AG08395 (cell line): Measurements from ENCODE around the gene CCL20.
"Not testable (repeated sequence)": the region's sequence is repeated elsewhere in the genome, so short reads cannot be mapped to it uniquely, and the experiment has no call there.

Source experiments
- DNase-seq: peaks from one replicate; pipeline ENCODE4 v3.0.0; 2012; ENCODE audit warnings: mixed read lengths, low spot score

Gene CCL20, protein sequence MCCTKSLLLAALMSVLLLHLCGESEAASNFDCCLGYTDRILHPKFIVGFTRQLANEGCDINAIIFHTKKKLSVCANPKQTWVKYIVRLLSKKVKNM

DNA sequence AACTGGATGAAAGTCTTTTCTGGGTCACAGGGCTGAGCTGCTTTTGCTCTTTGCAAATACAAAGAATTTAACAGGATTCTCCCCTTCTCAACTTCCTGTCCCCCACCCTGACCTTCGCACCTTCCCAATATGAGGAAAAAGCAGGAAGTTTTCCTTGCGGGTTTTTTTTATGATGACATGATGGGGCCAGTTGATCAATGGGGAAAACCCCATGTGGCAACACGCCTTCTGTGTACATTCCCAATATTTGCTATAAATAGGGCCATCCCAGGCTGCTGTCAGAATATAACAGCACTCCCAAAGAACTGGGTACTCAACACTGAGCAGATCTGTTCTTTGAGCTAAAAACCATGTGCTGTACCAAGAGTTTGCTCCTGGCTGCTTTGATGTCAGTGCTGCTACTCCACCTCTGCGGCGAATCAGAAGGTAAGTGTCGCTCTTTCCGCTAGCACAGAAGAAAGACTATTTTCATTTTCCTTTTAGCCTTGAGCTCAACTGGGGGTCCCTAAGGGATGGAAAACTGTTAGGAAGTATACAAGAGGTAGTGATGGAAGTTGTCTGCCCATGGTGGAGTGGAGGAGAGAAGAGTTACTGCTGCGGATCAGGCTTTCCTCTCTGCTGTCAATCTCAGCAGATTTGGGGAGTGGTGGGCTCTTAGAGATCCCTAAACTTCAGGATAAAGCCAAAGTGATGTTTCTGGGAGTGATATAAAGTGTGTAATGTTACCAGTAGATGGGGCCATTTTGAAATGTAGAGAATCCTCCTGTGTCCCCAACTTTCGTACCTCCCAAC lies at the start of gene CCL20:
Gene CCL20 (plus strand): TSS at position 281 of the 792 bp plus-strand sequence. CDS start 70 bp downstream, at position 351.
- DNase-seq = no peak

DNA sequence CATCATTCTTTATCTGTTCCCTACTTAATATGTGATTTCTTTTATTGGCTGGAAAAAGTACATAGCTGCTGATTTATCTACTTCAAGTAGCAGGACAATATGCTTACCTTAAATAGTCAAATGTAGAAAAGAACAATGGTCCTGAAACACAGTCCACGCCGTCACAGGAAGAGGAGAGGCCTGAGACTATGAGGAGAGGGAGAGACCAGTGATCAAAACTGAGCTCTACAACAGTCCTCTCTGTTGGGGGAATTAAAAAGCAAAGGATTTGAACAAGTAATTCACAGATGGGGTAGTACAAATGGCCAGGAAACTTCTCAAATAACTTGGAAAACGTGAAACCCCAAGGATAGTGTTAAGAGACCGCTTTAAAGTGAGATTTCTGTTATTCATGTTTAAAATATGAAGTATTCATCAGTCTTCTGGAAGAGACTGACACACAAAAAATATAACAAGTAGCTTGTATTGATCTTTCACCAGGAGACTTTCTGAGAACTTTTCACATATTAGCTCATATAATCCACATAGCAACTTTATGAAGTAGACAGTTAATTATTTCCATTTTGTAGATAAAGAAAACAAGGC lies 47.8 kb upstream of the CCL20 start:
- no peak for DNase-seq

DNA sequence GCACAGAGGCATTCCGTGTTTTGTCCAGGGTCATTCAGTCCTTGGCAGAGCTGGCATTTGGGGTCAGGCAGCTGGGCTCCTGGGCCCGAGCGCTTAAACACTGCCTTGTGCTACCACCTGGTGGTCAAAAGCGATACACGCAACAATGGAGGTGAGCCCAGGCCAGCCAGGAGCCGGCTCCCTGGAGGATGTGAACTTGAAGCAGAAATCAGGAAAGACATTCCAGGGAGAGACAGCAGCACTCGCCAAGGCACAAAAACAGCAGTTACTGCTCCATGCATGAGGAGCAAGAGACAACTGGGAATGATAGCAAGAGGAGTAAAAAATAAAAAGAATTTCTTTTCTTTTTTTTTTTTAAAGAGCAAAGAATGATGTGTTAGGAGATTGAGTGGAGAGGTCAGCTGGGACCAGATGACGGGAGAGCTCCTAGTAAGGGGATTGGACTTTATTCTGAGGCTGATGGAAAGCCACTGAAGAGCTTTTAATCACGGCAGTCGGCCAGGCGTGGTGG lies 47.2 kb upstream of the CCL20 start:
- peak; percentile 84 for DNase-seq

DNA sequence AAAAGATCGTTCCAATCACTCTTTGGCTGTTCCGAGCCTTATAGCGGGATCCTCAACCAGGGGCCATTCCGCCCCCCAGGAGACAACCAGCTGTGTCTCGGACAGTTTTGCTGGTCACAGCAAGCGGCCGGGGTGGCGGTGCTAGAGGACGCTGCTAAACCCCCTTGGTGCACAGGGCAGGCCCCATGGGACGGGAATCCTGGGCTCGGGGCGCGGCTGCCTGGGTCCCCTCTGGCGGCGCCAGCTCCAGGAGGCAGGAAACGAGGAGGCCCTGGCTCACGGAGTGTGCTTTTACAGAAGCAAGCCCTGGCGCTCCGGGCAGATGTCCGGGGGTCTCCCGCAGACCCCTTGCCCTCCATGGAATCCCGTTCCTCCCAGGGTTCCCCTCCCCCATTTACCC lies 45.8 kb upstream of the CCL20 start:
- no peak for DNase-seq

DNA sequence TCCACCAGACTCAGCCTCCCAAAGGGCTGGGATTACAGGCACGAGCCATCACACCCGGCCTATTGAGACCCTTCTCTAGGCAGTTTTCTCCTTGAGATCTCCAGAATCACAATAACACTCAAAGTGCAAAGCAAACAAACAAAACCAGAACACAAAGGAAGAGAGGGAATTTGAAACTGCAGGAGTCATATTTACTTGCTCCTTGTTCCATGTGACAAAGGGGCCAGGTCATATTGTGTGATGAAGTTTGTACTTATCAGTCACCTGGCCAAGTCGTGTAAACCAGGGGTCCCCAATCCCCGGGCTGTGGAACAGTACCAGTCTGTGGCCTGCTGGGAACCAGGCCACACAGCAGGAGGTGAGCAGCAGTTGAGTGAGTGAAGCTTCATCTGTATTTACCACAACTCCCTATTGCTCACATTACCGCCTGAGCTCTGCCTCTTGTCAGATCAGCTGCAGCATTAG lies 41.4 kb upstream of the CCL20 start:
- DNase-seq = no peak

- DNase-seq = no peak
Measured at GRCh38 chr2:227772932-227773331, 40.7 kb upstream of the CCL20 start.

GRCh38 chr2:227774011-227774624 lies 39.5 kb upstream of the CCL20 start:
- DNase-seq = no peak

- no peak for DNase-seq
Measured at GRCh38 chr2:227774895-227775842, 38.5 kb upstream of the CCL20 start.

- no peak for DNase-seq
Measured at GRCh38 chr2:227780981-227781615, 32.5 kb upstream of the CCL20 start.

DNA sequence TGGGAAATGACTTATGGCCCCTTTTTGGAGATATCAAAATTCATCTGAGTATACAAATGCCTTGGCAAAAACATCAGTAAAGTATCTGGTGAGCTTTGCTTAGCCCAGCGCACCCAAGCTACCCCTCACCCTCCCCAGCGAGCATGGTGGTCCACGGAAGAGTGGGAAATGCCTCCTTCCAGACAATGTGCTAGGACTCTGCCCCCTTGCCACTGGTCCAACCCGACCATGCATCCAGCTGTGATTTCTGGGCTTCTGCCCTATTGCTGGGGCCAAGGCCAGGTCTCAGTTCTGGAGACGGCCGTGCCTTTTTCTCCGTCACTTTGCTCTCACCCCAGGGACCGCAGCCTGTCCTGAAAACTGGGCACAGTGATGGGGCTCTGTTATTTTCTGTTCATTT lies 31.8 kb upstream of the CCL20 start:
- no peak for DNase-seq

GRCh38 chr2:227782804-227783203 lies 30.8 kb upstream of the CCL20 start:
- no peak for DNase-seq

GRCh38 chr2:227783404-227784138 lies 30.1 kb upstream of the CCL20 start:
- no peak for DNase-seq

DNA sequence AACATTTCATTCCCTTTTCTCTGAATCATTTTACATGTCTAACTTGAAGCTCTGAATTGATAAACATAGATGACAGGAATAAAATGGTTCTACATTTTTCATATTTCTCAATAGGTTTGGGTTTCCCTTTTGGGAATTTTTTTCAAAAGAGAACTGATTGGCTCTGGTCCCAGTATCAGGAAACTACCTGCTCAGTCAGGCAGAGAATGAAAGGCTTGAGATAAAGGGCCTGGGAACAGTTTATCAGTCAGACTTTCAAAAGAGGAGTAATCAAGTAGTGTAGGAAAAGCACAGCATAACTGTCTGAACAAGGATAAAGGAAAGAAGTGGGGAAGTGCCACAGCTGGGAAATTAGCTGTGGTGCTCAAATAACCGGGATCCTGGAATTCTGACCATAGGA lies 28.3 kb upstream of the CCL20 start:
- no peak for DNase-seq

DNA sequence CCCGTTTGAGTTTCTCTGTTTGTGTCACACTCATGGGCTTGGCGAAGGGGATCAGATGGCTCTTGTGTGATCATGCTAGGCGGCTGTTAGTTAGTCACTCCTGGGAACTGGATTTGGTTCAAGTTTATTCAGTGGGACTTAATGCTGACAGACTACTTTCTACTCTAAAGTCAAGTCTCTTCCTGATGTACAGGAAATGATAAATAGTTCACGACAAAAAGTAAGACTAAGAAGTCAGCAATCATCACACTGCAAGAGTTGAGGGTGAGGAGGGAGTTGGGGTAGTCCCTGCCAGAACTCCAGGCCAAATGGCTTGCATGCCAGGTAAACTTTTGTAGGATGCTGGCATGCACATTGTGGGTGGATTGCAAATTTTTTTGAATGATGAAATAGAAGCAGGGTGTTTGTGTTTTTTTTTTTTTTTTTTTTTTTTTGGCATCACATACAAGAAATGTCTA lies 25.1 kb upstream of the CCL20 start:
- no peak for DNase-seq

DNA sequence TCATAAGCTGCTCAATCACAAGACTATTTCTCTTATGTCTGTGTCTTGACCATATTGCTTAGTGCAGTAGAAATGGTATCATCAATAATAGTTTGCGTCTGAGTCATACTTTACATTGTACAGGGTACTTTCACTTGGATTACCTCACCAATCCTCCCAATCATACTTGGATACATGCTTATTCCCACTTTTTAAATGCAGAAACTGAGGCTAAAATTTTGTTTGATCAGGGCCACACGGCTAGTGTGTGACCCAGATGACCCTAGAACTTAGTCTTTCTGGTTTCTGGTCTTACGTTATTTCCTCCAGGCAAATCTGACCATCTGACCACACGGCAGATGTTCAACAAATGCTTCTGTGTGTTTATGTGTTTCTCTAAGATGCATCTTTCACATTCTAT lies 23.8 kb upstream of the CCL20 start:
- DNase-seq = no peak

DNA sequence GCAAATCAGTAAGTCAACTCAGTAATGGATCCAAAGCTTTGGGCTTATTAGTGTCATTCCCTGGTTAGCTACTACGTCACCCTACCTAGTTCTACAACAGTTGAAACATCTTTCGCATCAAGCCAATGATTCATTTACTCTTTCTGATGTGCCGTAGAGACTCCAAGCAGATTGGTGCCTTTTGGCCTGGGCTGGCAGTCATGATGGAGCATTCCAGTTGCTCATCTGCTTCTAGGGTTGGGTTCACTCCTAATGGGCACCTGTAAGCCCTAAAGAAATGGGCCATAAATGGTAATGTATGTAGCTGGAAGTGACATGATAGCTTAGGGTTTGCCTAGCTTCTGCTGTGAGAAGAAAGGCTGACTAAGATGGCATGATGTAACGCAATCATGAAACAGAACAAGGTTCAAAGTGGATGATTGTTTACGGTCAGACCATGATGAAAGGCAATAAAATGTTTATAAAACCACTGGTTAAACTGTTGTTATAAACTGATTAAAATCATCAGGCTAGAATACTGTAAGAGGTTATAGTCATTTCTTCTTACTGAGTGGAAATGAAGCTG lies 20.4 kb upstream of the CCL20 start:
- DNase-seq = no peak

DNA sequence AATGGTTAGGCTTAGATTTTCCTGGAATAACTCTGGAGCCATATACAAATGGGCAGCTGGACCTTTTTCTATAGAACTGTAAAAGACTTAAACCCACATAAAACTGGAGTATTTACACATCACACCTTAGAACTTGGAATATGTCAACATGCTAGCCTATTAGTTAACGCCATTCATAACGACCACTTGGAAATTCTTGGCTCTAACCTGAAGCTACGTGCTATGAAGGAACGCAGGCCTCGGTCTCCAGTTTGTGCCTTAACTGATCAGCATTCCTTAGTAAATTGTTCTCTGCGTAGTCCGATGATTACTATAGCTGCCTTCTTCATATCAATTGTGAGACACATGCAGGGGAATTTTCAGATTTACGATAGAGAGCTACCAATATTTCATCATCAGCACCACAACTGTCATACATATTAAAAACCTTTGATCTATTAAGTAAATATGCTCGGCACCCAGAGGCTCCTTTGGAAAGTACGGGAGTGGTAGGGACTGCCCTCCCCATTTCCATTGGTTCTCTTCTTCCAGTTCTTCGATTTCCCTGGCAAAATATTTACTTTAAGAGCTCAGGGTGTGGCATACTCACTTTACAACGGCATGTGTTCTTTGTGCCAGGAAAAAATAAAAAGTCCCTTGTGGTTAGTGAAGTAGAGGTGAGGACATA lies 17.5 kb upstream of the CCL20 start:
- no peak for DNase-seq

GRCh38 chr2:227796768-227797167 lies 16.9 kb upstream of the CCL20 start:
- not testable (repeated sequence) for DNase-seq

GRCh38 chr2:227799202-227799601 lies 14.4 kb upstream of the CCL20 start:
- no peak for DNase-seq
